HG02610 (cell line): ENCODE data around the gene MYL4.
A peak's percentile ranks its signal among the peaks of the same experiment; 100 is the strongest.
"Not testable (repeated sequence)": the region's sequence is repeated elsewhere in the genome, so short reads cannot be mapped to it uniquely, and the experiment has no call there.

ENCODE experiments used
- ATAC-seq: cut with Tn5 transposase; IDR thresholded peaks from one replicate; pipeline ENCODE4 v1.9.1; 2021; ENCODE audit warnings: mild to moderate bottlenecking, moderate library complexity; ENCODE audit not compliant: unreplicated experiment

MYL4 gene

DNA sequence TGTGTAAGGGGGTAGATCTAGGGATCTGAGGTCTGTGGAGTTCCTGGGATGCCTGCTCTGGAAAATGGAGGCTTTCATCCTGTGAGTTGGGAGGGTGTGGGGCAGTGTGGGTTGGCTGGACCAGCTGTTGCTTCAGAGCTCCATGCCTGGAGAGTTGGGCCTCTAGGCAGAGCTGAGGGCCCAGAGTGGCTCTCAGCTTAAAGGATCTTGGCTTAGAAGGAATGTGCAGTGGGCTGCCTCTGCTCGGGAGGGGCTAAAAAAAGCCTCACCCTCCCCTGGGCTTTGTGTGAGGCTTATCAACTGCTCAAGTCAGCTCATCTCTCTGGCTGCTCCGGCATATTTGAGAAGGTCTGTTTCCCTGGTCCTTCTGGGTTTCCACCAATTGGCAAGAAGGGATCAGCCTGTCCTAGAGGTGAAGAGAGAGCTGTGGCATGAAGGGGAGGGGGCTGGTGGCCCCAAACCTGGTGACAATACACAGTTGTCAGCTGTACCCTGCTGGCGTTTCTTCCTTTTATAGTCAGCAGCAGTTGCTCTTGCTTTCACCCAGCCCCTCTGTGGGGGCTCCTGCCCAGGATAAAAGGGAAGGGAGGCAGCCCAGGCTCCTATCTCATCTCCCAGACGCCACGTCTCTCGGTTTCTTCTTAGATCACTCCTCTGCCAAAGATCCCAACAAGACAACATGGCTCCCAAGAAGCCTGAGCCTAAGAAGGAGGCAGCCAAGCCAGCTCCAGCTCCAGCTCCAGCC lies at the start of gene MYL4:
MYL4 (plus strand) TSS at position 605 of the 745 bp plus-strand sequence; CDS start at position 680, 75 bp downstream.
- ATAC-seq: no peak

DNA sequence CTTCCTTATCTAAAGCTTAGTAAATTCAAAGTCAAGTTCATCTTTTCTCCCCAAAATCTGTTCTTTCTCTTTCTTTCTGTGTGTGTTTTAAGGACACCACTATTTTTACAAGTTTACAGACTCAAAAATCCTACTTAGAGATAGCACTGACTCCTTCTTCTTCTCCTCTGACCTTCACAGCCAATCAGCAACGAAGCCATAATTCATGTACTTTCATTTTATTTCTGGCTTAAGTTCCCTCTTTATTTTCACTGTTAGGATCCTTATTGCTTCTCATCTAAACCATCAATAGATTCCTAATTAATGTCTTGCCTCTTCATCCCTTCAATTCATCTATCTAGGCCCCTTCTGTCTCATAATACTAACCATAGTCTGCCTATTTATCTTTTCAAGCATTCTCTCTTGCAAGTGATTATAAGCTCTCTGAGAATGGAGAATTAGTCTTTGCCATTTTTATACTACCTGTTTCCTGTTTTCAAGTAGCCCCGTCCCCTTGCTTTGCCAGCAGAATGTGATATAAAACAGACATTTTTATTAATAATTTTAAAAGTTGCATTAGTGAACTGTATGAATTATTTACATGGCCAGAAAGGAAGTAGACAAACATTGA lies 47.0 kb upstream of the MYL4 start:
- no peak for ATAC-seq

DNA sequence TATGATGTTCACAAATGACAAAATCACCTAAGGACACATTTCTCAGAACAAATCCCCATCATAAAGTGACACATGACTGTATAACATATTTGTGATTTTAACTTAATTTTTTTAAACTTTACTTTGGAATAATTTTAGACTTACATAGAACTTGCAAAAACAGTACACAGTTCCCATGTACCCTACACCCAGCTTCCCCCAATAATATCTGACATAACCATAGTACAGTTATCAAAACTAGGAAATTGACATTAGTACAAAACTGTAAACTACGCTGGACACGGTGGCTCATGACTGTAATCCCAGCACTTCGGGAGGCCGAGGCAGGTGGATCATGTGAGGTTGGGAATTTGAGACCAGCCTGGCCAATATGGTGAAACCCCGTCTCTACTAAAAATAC lies 44.9 kb upstream of the MYL4 start:
- no peak for ATAC-seq

DNA sequence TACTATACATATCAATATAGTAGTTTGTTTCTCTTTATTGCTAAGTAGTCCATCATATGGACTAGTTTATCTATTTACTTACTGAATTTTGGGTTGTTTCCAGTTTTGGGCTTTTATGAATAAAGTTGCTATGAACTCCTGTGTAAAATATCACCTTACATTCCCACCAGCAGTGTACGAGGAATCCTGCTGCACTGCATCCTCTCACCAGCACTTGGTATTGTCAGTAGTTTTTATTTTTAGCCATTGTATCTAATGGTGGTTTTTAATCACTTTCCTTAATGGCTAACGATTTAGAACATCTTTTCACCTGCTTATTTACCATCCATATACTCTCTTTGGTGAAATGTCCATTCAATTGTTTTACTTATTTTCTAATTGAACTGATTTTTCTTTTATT lies 44.0 kb upstream of the MYL4 start:
- ATAC-seq: no peak

DNA sequence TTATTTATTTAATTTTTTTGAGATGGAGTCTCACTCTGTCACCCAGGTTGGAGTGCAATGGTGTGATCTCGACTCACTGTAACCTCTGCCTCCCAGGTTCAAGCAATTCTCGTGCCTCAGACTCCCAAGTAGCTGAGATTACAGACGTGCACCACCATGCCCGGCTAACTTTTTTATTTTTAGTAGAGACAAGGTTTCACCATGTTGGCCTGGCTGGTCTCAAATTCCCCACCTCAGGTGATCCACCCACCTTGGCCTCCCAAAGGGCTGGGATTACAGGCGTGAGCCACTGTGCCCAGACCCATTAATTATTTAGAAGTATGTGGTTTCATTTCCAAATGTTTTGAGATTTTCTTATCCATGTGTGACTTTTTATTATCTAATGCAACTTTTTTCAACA lies 42.3 kb upstream of the MYL4 start:
- ATAC-seq: not testable (repeated sequence)

DNA sequence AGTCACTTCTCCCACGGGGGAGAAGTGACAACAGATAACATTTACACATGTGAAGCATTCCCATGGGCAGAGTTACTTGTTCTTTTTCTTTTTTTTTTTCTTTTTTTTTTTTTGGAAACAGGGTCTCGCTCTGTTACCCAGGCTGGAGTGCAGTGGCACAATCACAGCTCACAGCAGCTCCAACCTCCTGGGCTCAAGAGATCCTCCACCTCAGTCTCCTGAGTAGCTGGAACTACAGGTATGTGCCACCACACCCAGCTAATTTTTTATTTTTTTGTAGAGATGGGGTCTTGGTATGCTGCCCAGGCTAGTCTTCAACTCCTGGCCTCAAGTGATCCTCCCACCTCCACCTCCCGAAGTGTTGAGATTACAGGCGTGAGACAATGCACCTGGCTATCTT lies 40.3 kb upstream of the MYL4 start:
- ATAC-seq: not testable (repeated sequence)

DNA sequence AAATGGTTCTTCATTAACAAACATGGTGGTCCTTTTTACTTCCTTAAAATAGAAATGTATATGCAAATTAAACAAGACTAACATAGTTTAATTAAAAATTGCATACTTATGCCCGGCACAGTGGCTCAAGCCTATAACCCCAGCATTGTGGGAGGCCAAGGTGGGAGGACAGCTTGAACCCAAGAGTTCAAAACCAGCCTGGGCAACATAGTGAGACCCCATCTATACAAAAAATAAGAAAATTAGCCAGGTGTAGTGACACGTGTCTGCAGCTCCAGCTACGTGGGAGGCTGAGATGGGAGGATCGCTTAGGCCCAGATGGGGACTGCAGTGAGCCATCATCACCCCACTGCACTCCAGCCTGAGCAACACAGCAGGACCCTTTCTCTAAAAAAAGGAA lies 38.4 kb upstream of the MYL4 start:
- no peak for ATAC-seq

DNA sequence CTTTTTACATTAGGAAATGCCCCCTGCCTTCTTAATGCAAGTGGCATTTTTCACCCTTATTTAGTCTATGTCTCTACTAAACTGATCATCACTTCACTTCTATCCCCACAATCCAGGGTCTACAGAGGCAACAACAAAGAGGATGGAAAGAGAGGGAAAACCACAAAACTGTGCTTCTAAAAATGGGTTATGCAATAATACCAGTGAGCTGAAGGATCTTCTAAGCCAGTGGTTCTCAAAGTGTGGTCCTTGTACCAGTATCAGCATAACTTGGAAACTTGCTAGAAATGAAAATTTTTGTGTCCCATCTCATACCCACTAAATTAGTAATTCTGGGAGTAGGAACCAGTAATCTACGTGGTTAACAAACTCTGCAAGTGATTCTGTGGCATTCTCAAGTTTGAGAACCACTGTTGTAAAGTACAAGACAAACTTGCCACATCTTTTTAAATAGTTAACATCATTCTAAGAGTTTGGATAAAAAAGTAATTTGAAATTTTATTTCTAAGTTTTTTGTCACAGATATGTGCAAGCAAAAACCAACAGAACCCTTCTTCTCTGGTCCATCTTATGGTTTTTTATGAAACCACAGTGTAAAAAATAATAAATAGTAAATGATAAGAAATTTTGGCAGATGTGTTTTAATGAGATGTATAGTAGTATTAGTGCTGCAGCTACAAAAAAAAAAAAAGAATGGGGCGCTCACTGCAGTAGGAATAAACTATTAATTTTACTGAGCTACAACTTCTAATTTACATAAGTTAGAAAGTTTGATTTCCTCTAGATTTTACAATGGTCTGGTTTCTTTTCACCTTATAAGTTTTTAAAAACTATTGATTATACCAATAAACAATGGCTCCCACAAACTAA lies 36.2 kb upstream of the MYL4 start:
- no peak for ATAC-seq

DNA sequence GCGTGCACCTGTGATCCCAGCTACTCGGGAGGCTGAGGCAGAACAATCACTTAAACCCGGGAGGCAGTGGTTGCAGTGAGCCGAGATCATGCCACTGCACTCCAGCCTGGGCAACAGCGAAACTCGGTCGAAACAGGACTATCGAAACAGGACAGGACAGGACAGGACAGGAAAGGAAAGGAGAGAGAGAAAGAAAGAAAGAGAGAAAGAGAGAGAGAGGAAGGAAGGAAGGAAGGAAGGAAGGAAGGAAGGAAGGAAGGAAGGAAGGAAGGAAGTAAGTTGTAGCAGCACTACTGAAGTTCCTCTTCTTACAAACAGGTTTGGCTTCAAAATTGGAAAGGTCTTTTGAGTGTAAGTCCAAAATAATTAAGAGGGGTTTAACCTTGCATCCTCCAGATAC lies 34.3 kb upstream of the MYL4 start:
- ATAC-seq: not testable (repeated sequence)

DNA sequence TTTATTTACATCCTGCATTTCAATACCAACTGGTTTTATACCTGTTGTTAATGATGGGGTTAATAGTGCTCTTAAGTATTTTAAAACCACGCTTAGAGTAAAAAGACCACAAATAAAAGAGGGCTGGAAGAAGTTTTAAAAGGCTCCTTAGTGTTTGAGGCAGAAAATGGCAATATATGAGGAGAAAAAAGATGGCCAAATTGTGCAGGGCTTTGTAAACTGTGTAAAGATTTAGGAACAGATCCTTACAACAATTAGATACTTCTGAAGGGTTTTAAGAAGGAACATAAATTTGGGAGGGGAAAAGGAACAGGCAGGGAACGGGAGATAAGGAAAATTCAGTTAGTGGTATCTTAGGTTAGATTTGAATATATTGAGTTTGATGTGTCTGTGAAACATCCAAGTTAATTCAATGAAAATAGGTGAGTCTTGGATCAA lies 32.7 kb upstream of the MYL4 start:
- ATAC-seq: no peak

DNA sequence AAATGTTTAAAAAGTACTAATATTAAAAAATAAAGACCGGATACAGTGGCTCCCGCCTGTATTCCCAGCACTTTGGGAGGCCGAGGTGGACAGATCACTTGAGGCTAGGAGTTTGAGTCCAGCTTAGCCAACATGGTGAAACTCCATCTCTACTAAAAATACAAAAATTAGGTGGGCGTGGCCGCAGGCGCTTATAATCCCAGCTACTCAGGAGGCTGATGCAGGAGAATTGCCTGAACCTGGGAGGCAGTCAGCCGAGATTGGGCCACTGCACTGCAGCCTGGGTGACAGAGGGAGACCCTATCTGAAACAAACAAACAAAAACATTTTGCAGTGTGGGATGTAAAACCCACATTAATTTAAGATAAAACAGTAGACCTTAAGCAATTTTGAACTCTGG lies 31.9 kb upstream of the MYL4 start:
- ATAC-seq: no peak

DNA sequence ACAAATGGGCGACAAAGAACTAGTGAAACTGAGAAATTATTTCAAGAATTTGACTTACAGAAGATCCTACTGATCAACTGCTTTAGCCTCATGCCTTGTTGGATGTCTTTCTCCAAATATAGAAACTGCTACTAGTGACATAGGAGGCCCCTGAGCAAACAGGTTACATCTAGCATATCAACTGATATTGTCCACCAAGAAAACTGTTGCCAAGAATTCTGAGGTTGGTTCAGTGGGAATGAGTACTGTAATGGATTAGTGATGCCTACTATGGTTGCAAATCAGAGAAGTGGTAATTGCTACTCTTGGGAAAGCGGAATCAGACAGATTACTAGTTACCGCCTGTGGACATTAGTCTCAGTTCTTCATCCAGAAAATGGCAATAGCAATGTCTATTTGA lies 30.0 kb upstream of the MYL4 start:
- no peak for ATAC-seq

DNA sequence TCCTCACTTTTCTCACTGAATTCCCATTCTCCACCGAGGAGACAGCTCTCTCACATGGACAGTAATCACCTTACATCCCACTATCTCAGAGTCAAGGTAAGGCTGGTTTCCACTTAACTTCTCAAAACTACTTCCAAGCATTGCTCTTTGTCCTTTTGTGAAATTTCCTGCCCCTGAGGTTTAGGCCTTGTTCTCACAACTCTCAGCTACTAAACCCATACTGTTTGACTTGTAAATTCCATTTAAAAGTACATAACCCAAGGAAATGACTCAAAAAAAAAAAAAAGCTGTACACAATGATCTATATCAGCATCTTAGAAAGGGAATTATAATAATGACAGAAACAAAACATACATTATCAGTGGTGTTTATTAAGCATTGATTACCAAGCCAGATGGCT lies 28.8 kb upstream of the MYL4 start:
- no peak for ATAC-seq

DNA sequence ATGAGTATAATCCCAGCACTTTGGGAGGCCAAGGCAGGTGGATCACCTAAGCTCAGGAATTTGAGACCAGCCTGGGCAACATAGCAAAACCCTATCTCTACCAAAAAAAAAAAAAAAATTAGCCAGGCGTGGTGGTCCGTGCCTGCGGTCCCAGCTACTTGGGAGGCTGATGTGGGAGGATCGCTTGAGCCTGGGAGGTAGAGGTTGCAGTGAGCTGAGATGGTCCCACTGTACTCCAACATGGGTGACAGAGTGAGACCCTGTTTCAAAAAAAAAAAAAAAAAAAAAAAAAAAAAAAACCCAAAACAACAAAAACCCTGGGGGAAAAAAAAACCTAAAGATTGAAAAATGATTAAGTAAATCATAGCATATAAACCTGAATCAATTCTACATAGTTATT lies 28.2 kb upstream of the MYL4 start:
- ATAC-seq: not testable (repeated sequence)

DNA sequence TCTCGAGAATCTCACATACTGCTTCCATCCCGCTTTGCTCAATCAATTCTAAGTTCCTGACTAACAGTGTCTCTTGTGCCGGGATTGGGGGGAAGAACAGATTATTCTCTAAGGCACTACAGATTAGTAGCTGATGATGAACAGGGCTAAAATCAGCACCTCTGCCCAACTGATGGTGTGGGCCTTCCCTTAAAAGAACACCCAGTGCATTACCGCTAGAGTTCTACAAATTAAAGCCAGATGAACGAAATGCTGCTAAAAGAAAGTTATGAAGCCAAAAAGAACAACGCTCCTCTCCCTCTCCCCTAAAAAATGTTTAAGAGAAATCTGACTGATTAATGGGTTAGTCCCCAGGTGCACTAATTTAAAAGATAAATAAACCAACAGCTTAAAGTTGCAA lies 24.5 kb upstream of the MYL4 start:
- no peak for ATAC-seq

DNA sequence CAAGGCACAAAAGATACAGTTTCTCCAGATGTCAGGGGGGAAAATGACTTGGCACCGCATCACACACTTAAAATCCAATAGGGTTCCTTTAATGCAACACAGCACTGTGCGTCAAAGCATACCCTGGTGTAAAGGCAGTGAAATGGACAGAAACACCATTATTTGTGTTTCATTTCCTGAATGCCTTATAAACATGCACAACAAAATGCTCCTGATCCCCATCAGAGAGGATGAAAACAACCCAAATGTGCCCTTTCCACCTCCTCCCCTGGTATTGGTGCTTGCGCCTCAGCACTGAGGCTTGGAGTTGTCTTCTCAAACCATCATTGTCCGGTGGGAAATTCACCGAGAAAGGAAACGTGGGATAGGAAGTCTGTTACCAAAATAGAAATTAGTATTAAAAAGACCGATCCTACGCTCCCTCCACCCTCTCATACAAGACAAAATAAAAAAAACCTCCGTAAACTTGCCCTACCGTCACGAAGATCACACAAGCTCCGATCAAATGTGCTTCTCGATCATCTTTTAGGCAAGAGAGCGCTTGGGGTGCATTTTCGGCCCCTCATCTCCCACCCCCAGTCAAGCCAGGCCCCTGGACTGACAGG lies 20.8 kb upstream of the MYL4 start:
- ATAC-seq: no peak

DNA sequence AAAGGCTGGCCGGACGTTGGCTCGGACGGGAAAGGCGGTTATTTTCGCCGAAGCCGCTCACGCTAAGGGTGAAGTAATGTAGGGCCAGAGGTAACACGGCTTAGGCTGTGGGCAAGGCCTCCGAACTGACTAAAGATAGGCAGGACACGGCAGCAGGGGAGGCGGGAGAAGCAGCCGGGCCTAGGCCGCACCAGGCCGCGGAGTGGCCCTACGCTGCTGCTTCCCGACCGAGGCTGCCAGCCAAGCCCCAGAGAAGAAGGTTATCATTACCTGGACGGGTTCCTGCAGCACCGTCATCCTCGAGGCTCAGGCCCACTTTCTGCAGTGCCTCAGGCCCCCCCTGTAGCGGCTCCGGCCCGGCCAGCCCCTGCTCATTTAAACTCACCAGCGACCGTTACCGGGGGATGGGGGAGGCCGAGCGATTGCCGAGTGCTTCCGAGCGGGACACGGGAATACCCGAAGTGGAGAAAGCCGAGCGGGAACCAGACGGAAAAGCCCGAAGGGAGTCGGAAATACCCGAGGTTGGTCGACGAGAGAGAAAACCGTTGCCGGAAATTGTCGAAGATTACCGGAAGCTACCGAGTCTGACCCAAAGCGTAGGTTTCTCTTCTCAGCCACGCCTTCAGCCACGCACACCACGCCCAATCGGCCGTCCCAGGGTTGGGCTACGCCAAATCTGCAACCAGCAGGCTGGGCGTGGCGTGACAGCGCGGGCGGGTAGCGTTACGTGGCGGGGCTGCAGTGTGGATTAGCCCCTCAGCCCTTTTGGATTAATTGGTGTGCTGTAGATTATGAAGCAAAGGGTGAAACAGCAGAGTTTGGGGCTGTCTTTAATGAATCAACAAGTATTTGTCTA lies 20.0 kb upstream of the MYL4 start, which contains the start of gene CDC27:
CDC27 (minus strand) TSS at position 420 of the 856 bp plus-strand sequence; CDS start at position 297, 123 bp downstream.
- peak; percentile 91 for ATAC-seq

DNA sequence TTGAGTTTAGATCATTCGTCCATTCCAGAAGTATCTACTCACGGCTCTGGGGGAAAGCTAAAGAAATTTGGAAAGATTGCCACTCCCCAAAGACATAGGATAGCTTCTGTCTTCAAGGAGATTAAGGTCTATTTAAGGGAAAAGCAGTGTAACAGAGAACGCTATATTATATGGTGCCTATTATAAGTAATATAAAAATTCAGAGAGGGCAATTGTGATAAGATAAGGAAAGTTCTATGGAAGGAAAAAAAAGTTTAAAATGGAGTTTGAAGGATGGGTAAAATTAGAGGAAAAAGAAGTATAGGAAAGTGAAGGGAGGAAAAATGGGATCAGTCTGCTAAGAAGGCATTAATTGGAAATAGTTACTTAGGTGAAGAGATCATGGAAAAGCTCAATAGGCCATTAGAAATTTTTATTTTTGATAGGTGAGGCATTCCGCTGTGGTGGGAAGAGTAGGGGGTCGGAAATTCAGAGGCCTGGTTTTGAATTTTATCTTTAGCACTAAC lies 19.4 kb upstream of the MYL4 start:
- ATAC-seq: no peak

DNA sequence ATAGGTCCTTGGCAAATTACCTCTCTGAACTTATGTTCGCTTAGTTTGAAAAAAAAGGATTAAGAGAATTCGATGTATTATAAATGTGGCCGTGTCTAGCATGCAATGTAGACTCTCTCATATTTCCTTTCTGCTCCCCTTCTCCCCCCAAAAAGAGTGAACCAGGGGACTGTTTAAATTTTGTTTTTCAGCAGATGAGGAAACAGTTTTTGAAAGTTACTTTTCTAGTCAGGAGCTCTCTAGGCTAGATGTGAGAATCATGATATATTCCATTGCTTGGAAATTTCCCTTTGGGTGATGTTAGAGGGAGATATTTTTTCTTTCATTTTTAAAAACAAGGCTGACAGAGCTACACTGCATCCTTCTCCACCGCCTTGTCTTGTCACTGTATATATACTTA lies 18.9 kb upstream of the MYL4 start:
- no peak for ATAC-seq

DNA sequence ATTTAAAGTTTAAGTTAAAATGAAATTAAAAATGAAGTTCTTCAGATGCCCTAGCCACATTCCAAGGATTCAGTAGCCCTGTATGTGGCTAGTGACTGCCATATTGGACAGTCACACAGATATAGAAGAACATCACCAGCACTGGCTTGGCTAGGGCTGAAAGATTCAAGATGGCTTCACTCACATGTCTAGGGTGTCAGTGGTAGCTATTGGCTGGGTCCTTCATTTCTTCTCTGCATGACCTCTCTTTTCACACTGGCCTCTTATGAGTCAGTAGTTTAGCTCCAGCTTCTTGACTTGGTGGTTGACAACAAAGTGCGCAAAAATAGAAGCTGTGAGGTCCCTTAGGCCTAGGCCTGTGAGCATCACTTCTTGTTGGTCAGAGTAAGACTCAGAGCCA lies 18.4 kb upstream of the MYL4 start:
- no peak for ATAC-seq
